Stimulated activated naive CD4-positive, alpha-beta T cell (primary cell): Measurements from ENCODE around the gene SLC38A5.
"Not testable (repeated sequence)": the region's sequence is repeated elsewhere in the genome, so short reads cannot be mapped to it uniquely, and the experiment has no call there.

Source experiments
- DNase-seq, 6 experiments: peaks; one replicate each; lab custom pipeline; 2025; lab: John Stamatoyannopoulos, UW

The SLC38A5 gene

DNA sequence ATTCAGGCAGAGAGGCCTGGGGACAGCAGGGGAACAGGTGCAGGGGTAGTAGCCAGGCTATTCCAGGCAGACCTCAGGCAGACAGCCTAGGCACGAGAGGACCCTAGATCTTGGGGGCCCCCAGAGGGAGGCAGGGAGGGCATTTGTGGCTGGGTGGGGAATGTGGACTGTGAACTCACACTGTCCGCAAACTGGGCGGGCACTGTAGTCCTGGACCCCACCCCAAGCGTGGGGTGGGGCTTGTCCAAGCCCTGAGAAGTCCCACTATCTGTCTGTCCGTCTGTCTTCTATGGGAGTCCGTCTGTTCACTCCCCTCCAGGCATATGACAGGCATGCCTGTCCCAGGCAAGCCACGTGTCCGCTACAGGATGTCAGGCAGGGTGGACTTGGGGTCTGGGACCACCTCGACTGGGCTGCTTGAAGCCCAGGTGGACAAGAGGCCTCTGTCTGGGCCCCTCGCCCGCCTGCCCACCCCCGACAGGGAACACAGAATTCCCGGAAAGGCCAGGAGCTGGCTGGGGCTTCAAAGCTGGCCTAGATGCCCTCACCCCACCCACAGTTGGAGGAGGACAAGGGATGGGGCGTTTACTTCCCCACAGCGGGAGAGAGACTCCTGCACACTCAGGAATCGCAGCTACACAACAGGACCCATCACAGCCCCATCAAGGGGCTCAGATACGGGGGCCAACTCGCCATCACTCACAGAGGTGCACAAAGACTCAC is at the start of gene SLC38A5:
Gene SLC38A5, minus strand, starts transcription at position 151 of the 723 bp plus-strand sequence. CDS start 2,336 bp downstream, outside the sequence.
- no peak for DNase-seq

DNA sequence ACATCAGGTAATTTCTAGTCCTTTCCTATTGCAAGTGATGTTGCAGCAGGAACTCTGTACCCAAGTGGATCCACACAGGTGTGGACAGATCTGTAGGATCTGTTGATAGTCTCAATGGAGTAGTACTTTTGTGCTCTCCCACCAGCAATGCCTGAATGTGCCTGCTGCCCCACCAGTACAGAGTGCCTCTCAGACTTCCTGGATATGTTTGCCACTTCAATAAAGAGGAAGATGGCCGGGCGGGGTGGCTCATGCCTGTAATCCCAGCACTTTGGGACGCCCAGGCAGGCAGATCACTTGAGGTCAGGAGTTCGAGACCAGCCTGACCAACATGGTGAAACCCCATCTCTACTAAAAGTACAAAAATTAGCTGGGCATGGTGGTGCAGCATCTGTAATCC is 49.4 kb upstream of the SLC38A5 start:
- DNase-seq, result not testable (repeated sequence)

DNA sequence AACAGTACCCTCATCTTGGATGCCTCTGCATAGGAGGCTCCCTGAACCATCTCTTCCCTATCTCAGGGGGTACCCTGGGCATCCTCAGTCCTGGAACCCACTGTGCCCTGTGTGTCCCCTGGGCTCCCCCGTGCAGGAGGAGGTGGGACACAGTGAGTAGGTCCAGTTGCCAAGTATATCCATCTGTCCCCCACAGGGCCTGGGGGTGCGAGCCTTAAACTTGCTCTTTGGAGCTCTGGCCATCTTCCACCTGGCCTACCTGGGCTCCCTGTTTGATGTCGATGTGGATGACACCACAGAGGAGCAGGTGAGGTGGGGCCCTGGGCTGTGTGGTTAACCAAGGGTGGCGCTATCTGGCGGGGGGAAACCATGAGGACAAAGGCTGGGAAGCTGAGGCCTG is 46.9 kb upstream of the SLC38A5 start:
- DNase-seq, result no peak

DNA sequence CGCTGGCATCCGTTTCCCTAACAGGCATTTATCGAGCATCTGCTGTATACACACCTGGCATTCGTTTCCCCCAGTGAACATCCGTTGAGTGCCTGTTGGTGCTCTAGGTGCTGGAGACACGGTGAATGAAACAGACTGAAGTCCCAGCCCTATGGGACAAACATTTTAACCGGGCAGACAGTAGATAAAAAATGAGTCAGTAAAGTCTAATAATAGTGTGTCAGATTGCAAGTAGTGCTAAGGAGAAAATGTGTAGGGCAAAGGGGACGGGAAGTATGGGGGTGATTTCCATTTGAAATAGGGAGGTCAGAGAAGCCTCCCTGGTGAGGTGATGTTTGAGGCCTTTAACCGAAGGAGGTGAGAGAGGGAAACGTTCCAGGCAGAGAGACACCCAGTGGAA is 46.2 kb upstream of the SLC38A5 start:
- DNase-seq, result no peak

DNA sequence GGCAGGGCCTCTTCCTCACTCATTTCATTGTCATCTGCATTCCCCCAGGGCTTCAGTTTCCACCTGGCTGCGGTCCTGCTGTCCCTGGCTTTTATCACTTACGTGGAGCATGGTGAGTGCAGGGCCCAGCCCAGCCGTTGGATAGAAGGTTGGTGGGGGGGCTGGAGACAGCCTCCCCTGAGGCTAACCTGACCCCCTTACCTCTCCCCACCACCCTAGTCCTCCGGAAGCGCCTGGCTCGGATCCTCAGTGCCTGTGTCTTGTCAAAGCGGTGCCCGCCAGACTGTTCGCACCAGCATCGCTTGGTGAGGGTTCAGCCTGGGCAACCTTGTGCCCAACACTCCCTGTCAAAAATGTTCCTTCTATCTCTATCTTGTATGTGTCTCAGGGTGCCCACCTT is 45.8 kb upstream of the SLC38A5 start:
- no peak for DNase-seq

DNA sequence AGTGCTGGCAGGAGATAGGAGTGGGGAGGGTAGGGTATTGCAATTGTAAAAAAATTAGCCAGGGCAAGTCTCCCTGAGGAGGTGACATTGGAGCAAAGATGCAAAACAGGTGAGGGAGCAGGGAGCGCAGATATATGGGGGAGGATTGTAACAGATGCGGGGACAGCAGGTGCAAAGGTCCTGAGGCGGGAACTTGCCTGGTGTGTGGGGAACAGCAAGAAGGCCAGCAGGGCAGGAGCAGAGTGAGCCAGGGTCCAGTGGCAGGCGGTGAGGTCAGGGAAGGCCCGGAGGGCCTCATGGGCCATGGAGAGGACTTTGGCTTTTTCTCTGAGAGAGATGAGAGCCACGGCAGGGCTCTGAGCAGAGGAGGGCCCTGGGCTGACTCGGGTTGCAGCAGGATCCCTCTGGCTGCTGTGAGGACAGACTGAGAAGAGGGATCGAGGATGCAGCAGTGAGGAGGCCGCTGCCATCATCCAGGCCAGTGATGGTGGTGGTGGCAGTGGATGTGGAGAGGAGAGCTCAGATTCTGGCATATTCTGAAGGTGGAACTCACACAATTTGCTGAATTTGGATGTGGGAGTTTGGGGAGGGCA is 44.9 kb upstream of the SLC38A5 start:
- no peak for DNase-seq

DNA sequence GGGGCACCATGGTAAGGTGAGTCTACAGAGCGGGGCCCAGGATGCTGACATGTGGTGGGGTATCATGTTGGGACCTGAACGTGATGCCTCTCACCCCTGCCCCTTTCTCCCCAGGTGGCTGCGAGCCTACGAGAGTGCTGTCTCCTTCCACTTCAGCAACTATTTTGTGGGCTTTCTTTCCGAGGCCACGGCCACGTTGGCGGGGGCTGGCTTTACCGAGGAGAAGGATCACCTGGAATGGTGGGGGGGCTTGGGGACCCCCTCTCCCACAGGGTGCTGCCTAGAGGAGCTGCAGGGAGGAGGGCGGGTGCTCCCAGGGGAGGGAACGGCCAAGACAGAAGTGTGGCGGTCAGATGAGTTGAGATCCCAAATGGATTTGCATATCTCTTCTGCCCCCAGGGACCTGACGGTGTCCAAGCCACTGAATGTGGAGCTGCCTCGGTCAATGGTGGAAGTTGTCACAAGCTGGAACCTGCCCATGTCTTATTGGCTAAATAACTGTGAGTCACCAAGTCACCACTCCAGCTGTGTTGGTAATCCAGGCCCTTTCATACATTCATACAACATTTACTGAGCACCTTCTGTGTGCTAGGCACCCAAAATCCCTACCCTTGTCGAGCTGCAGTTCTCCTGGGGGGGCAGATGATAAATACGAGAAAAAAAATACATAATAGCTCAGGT is 44.2 kb upstream of the SLC38A5 start:
- no peak for DNase-seq

DNA sequence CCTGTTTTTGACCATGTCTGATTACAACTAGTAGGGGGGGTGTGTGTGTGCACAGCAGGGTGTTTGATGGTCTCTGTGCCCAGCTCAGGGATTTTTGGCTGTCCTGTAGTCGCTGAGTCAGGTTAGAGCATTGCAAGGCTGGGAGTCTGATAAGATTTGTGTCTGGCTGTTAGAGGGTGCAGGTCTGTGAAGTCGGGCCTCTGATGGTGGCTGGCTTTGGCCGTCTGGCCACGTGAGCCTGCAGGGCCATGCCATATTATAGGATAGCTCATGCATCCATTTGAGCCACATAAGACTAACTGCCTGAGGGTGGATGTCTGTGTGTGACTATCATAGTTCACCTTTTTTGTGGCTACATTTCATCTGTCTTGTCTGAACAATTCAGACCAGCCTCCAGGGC is 43.6 kb upstream of the SLC38A5 start:
- no peak for DNase-seq

DNA sequence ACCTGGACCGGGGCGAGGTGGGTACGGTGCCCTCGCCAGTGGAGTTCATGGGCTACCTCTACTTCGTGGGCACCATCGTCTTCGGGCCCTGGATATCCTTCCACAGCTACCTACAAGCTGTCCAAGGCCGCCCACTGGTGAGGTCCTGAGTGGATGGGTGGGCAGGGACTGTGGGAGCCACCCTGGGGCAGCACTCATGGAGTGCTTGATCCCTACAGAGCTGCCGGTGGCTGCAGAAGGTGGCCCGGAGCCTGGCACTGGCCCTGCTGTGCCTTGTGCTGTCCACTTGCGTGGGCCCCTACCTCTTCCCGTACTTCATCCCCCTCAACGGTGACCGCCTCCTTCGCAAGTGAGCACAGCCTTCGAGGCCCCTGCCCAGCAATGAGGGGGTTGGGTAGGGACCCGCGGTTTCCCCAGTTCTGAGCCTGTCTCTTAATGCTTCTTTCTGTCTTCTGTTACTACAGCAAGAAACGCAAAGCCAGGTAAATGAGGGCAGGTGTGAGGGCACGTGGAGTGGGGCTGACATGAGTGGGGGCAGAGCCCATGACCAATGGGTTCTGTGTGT is 42.4 kb upstream of the SLC38A5 start:
- no peak for DNase-seq

DNA sequence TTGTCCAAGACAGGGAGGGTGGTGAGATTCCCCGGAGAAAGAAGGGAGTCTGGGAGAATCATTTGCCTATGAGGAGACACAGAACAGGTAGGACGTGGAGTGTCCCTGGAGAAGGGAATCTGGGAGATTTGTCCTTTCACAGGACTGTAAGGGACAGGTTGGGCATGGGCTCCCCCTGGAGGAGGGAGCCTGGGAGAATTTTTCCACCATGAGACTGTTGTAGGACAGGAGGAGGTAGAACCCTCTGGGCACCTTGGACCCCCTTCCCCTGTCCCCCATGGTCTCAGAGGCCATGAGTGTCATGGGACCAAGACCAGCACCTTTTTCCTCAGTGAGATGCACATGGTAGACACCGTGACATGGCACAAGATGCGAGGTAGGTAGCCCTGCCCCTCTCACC is 41.5 kb upstream of the SLC38A5 start:
- no peak for DNase-seq

DNA sequence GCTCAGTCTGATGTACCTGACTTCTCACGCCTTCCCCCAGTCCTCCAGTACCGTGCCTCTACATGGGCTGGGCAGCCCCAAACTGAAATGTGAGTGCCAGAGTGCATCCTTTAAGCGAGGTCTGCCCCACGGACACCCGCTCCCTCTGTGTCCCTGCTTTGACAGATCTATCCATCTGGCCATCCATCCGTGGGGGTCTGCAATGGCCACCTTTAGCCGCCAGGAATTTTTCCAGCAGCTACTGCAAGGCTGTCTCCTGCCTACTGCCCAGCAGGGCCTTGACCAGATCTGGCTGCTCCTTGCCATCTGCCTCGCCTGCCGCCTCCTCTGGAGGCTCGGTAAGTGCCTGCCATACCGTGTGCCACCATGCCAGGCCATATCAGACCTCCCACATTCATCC is 39.6 kb upstream of the SLC38A5 start:
- DNase-seq, result no peak

DNA sequence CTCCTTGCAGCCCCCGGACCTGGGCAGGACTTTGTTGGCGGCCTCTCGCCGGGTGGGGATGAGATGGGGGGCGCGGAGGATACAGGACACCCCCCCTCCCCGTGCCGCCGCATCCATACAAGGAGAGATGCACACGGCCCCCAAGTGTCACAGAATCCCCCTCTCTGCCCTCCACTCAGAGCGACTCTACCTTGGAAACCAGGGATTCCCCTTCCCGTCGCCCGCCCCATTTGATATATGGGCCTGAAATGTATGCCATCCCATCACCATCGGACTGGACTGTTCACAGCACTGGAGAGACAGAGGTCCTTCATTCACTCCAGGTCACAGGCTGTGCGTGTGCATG is 39.2 kb upstream of the SLC38A5 start:
- DNase-seq, result peak in 2 of 6 experiments; percentile 4 to 12

DNA sequence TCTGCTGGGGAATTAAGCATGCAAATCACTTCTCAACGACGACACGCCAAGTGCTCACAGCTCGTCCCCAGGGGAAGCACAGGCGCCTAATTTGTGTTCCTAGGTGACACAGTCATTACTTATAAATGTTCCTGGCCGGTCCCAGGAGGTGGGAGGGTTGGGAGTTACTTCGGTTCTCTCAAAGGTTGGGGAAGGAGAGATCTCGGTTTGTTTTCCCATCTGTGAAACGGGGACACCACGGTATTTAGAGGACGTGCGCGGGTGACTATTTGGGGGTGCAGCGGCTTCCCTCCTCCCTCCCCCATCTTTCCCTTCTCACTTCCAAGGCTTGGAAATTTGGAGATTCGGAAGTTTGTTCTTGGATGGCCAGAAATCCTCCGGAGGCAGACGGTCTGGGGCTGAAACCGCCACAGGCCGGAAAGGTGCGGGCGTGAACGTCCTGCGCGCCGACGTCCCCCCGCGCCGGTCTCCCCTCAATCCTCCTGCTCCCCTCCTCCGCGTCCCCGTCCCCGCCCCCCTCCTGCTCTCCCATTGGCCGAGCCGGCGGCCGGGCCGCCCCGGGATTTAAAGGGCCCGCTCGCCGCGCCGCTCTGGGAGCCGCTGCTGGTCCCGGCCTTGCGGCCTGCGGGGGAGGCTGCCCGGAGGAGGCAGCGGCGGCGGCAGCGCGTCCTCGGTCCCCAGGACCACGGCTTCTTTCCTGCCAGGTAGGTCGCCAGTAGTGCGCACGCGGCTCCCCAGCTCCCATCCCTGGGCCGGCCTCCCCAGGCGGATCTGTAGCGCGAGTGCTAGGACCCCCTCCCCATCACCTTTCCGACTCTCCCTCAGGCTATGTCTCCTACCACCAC is 38.6 kb upstream of the SLC38A5 start, which contains the start of gene PORCN:
Gene PORCN, plus strand, starts transcription at position 593 of the 845 bp plus-strand sequence. CDS start 829 bp downstream, outside the sequence.
- DNase-seq, result peak; percentile 35 to 77 (median 64)

DNA sequence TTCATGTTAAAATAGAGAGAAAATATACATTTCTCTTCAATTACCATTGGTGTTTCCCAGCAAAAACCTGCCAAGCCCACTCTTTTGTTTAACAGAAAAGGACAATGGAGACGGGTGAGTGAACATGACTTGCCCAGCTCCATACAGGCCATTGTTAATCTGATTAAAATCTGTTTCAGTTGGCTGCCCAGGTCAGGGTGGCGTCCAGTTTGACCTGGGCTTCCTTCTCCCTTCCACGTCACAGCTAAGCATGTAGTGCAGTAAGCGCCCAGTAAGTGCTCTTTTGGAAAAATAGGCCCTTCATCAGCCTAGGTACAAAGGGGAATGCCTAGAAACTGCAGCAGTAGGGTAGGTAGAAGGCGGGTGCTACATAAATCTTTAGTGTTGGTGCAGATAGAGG is 37.2 kb upstream of the SLC38A5 start:
- DNase-seq, result no peak

DNA sequence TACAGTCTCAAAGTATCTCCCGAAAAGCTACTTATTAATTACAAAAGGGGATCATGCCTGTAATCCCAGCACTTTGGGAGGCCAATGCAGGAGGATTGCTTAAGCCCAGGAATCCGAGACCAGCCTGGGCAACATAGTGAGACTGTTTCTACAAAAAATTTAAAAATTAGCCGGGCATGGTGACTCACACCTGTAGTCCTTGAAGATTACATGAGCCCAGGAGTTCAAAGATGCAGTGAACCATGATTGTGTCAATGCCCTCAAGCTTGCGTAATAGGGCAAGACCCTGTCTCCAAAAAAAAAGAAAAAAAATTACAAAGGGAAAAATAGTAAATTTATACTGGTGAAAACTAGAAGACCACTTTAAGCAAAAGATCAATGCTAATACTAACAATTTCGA is 35.4 kb upstream of the SLC38A5 start:
- no peak for DNase-seq

DNA sequence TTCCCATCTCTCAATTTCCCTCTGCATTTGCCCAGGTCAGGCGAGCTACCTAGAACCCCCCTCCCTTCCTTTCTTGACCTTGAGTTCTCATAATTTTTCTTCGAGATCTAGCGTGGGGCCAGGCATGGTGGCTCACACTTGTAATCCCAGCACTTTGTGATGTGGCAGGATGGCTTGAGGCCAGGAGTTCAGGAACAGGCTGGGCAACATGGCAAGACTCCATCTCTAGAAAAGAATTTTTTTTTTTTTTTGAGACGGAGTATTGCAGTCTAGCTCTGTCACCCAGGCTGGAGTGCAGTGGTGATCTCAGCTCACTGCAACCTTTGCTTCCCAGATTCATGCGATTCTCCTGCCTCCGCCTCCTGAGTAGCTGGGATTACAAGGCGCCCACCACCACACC is 34.2 kb upstream of the SLC38A5 start:
- no peak for DNase-seq

DNA sequence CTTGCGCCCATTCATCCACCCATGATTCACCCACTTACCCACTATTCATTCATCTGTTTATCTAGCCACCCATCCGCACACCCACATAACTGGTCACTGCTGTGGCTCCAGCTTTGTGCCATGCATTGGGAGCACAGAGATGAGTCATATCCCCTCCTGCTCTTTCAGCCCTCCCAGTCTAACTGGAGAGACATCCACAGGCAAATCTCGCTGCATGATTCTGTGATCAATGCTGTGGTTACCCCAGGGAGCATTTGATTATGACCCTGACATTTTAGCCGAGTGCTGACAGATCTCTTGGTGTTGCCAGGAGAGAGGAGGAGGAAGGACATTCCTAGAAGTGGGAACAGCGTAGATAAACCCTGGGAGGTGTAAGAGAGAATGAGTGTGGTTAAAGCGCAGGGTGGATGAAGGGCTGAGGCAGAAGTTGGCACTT is 28.3 kb upstream of the SLC38A5 start:
- no peak for DNase-seq

DNA sequence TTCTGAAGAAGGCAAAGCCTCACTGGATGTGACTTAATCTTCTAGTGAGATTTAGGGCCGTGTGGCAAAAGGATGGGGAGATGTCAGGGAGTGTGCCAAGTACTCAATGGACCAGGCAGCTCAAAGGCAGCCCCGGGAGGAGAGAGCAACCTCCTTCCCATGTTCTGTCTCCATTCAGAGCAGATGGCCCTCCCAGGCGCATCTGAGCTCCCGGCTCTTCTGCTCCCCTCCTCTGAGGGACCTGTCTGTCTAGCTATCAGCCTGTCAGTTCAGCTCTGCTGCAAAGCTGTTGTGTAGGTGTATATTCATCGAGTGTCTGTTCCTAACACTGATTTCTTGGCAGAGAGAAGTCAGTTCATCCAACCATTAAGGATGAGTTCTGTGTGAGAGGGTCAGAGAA is 27.8 kb upstream of the SLC38A5 start:
- DNase-seq, result no peak

DNA sequence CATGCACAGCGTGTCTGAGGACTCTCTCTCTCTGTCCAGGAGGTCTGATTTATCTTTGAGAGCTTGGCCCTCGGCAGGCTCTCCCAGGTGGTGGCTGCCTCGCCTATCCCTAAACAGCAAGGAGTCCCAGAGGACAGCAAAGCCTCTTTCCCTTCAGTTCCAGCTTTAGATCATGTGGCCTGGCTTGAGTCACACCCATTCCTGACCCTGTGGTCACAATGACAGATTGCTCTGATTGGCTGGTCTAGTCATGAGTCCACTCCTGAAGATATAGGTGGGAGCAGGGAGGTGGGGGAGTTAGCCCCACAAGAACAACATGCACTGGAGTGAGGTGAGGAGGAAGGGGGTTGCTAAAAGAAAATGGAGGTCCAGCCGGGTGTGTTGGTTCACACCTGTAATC is 26.6 kb upstream of the SLC38A5 start:
- DNase-seq, result no peak

DNA sequence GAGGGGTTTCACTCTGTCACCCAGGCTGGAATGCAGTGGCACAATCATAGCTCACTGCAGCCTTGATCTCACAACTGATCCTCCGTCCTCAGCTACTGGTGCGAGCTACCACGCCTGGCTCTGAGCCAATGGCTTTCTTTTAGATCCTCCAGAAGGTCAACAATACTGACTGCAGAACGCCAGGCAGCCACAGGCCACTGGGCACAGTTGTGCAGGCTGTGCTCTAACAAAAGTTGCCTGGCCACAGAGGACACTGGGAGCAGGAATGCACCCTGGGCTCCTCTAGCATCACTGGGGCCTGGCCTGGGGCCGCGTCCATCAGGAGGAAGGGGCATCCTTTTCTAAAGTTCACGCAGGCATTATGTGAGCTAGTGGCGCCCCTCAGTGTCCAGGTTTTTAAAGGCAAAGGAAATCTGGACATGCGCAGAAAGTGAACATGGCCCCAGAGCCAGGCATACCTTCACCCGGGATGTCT is 23.9 kb upstream of the SLC38A5 start:
- DNase-seq, result no peak

DNA sequence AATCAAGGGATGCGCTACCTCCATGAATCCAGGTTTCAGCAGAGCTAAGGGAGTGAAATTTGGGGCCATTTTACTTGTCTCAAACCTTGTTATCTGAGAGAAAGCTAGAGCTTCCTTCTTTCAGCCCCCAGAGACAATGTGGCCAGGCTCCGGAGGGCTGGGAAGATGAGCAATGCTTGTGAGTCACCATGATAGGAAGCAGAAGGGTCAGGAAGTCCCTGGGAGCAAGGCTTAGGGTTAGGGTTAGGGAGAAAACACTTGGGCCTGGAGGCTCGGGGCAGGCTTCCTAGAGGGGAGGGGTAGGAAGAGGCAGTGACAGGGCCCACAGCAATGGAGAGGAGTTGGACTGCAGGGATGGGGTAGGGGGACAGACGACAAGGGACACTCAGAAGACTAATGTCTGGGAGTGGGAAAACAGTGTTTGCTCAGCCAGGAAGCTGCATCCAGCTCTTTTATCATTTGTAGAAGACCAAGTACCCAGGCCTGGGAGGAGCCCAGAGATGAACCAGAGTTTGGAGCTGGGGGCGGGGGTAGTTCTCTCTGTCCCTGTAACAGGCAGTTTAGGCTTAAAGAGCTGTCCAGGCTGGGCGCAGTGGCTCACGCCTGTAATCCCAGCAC is 22.3 kb upstream of the SLC38A5 start:
- DNase-seq, result no peak
